Fibroblast of gingiva (primary cell): ENCODE data around the gene KLRC1.
A peak's percentile ranks its signal among the peaks of the same experiment; 100 is the strongest.
"Not testable (repeated sequence)": the region's sequence is repeated elsewhere in the genome, so short reads cannot be mapped to it uniquely, and the experiment has no call there.

Experiments used
- DNase-seq: peaks from one replicate; pipeline ENCODE4 v3.0.0-alpha.2; 2011; ENCODE audit warnings: low read depth

Gene KLRC1

DNA sequence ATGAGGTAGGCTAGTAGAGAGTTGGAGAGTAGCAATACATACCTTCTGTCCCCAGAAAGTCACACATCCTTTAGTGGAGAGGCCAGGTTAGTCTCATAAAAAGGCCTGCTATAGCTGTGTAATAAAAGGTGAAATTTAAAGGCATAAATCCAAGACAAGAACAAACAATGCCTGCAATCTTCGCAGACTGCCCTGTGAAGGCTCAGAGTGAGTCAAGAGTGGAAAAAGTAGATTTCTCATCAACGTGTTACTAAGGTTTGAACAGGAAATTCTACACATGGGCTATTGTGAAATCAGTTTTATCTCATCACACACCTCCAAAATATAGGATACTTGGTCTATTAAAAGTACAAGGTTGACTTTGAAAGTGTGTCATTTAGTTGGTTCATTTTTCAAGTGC, at the start of gene KLRC1:
Gene KLRC1 (minus strand): TSS at position 222 of the 400 bp plus-strand sequence. CDS start 2,221 bp downstream, outside the sequence.
- no peak for DNase-seq

DNA sequence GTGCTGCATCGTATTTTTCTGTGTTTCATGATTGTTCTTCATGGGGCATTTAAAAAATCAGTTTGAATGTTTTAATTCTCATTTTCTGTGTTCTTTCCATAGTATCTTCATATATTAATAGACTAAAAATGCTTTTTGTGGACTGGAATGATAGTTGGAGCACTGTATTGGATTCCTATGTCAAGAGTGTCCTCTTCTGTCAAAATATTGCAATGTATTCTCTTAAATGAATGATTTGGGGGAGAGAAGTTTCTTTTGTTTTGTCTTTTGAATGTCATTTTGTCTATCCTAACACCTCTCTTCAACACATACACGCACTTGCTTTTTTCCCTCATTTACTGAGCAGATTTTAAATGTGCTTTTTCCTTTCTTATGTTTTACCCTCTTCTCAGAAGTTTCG, 47.9 kb upstream of the KLRC1 start:
- peak; percentile 3 for DNase-seq

DNA sequence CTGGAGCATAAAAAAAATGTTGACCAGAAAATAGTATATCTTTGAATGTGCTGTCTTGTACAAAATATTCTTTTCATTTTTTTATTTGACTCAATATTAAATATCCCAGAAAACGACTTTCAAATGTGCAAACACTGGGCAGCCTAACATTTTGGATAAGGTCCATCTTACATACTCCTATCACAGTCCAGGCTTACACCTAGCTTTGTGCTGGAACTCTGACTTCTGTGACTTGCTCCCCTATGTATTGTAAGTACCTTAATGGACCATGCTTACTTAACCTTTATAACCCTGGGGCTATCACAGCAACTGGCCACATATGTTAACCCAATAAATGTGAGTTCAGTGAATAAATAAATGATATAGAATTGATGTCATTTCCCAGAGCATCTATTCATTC, 44.9 kb upstream of the KLRC1 start:
- DNase-seq: no peak

DNA sequence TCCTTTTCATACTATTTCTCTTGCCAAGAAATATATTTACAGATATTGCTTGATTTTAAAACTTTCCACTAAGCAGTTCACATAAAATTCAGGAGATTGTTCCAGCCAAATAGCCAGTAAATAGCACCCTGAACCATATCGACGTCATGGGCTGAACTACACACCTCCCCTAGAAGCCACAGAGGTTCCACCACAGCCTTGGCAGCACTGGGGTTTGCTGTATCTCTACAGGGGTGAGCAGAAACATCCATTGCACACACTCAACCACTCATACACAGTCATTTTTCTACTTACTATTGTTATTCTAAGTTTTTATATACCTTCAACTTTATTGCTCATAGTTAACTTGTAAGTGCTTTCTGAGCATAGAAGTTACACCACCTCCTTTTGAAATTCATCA, 44.4 kb upstream of the KLRC1 start:
- no peak for DNase-seq

DNA sequence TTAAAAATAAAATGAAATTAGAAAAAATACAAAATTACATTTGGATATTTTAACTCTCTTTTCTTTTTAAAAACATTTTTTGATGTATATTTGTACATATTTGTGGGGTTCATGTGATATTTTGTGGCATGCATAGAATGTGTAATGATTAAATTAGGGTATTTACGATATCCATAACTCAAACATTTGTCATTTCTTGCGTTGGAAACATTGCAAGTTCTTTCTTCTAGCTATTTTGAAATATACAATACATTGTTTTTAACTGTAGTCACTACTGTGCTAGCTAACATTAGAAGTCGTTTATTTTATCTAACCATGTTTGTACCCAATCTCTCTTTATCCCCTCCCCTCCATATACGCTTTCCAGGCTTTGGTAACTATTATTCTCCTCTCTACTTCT, 38.6 kb upstream of the KLRC1 start:
- no peak for DNase-seq

DNA sequence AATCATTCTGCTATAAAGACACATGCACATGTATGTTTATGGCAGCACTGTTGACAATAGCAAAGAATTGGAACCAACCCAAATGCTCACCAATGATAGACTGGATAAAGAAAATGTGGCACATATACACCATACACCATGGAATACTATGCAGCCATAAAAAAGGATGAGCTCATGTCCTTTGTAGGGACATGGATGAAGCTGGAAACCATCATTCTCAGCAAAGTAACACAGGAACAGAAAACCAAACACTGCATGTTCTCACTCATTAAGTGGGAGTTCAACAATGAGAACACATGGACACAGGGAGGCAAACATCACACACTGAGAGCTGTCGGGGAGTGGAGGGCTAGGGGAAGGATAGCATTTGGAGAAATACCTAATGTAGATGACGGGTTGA, 34.2 kb upstream of the KLRC1 start:
- not testable (repeated sequence) for DNase-seq

DNA sequence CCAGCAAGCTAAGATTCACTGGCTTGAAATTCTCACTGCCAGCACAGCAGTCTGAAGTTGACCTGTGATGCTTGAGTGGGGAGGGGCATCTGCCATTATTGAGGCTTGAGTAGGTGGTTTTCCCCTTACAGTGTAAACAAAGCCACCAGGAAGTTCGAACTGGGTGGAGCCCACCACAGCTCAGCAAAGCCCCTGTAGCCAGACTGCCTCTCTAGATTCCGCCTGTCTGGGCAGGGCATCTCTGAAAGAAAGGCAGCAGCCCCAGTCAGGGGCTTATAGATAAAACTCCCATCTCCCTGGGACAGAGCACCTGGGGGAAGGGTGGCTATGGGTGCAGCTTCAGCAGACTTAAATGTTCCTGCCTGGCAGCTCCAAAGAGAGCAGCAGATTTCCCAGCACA, 28.7 kb upstream of the KLRC1 start:
- DNase-seq: not testable (repeated sequence)

DNA sequence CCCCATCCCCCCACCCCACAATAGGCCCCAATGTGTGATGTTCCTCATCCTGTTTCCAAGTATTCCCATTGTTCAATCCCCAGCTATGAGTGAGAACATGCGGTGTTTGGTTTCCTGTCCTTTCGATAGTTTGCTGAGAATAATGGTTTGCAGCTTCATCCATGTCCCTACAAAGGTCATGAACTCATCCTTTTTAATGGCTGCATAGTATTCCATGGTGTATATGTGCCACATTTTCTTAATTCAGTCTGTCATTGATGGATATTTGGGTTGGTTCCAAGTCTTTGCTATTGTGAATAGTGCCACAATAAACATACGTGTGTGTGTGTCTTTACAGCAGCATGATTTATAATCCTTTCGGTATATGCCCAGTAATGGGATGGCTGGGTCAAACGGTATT, 19.6 kb upstream of the KLRC1 start:
- not testable (repeated sequence) for DNase-seq

DNA sequence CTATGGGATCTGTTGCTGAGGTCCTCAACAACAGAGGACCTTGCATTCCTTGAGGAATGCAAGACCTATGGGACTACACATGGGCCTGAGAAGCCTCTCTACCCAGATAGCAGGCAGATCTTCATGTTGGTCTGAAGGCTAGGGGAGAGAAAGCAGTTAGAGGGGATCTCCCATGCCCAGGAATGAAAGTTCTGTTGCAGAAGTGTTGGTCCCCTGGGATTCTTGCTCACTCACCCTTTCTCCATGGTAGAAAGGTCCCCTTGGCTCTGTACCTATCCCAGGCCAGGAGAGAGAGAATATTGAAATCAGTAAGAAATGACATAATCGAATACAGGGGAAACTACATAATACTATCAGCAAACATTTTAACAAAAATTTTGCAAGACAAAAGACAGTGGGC, 16.5 kb upstream of the KLRC1 start:
- no peak for DNase-seq

DNA sequence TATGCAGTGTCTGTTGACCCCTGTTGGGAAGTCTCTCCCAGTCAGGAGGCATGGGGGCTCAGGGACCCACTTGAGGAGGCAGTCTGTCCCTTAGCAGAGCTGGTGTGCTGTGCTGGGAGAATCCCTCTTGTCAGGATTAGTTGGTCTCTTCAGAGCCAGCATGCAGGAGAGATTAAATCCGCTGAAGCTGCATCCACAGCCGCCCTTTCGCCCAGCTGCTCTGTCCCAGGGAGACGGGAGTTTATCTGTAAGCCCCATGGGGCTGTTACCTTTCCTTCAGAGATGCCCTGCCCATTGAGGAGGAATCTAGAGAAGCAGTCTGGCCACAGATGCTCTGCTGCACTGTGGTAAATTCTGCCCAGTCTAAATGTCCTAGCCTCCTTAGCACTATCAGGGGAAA, 13.1 kb upstream of the KLRC1 start:
- DNase-seq: no peak

DNA sequence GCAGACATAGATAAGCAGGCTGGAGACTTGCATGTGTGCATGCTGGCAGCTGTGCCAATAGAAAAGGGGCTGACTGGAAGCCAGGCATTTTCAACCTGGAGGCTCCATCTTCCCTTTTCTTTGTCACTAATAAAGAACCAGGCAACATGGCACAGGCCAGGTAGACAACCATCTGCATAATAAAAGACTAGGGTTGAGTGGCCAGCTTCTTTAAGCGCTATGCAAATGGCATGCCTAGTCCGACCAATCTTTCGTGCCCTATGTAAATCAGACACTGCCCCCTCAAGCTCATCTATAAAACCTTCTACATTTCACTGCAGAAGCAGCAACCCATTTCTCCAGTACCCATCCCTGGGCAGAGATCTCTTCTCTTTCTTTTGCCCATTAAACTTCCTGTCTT, 4.6 kb upstream of the KLRC1 start:
- DNase-seq: no peak

DNA sequence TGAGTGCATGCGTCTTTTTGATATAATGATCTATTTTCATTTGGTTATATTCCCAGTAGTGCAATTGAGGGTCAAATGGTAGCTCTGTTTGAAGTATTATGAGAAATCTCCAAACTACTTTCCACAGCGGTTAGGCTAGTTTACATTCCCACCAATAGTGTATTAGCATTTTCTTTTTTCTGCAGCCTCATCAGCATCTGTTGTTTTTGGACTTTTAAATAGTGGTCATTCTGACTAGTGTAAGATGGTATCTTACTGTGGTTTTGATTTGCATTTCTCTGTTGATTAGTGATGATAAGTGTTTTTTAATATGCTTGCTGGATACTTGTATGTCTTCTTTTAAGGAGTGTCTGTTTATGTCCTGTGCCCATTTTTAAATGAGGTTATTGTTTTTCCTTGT, 3.7 kb upstream of the KLRC1 start:
- no peak for DNase-seq

DNA sequence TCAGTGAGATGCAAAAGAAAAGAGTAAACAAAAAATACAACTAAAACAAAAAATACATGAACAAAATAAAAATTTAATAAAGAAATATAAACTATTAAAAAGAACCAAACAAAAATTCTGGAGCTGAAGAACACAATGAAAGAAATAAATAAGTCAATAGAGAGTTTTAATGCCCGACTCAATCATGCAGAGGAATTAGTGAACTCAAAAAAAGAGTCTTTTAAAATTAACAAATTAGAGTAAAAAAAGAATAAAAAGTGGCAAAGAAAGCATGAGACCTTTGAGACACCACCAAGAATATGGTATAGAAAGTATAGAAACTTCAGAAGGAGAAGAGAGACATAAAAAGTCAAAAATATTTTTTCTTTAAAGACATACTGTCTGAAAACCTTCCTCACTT, 2.6 kb upstream of the KLRC1 start:
- no peak for DNase-seq

DNA sequence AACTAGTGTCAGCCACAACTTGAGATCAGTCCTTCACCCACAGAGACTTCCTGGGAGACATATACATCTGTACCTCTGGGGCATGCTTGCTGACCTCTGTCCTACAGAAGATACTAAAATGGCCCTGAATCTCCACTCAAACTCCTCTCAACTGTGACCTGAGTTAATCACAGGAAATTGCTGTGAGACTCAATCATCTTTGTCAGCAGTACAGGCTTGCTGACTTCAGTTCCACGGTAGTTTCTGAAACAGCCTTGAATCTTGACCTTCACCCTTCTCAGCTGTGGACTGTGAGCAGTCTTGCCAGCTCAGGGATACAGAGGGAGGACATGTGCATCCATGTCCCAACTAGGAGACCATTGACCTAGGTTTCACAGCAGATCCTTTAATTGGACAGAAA, 1.4 kb upstream of the KLRC1 start:
- no peak for DNase-seq

DNA sequence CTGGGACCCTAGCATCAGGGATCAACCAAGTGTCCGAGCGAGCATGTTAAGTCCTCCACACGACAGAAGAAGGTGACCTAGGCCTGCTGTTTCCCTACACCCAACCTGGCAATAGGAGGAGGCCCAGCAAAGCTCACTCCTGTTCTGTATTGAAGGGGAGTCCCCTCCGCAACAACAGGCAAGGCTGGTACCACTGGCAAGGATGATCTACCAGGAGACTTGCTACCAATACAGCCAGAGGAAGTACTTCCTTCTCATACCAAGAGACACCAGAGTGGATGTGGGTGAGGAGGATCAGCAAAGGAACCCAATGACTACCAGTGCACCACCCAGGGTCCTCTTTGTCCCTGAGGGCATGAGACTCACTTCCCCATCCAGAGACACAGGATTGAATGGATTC, 4.9 kb downstream of the KLRC1 start:
- no peak for DNase-seq

DNA sequence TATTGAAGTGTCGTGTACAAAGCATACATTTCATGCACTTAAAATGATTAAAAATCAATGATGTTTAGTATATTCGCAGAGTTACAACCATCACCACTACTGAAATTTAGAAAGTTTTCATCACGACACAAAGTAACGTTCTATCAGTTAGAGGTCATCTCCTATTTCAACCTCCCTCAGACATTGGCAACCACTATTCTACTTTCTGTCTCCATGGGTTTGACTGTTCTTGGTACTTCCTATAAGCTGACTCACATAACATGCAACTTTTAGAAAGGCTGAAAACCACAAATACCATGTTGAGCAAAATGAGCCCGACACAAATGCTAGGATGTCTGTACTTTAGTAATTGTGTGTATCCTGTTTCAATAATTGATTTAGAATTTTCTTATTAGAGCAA, 7.1 kb downstream of the KLRC1 start:
- DNase-seq: not testable (repeated sequence)

DNA sequence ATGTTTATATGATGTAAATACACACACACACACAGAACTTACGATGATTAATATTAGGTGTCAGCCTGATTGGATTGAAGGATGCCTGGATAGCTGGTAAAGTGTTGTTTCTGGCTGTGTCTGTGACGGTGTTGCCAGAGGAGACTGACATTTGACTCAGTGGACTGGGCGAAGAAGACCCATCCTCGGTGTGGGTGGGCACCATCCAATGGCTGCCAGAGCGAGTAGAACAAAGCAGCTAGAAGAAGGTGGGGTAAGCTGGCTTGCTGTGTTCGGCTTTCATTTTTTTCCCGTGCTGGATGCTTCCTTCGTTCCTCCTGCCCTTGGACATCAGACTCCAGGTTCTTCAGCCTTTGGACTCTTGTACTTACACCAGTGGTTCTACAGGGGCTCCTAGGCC, 12.0 kb downstream of the KLRC1 start:
- DNase-seq: not testable (repeated sequence)

DNA sequence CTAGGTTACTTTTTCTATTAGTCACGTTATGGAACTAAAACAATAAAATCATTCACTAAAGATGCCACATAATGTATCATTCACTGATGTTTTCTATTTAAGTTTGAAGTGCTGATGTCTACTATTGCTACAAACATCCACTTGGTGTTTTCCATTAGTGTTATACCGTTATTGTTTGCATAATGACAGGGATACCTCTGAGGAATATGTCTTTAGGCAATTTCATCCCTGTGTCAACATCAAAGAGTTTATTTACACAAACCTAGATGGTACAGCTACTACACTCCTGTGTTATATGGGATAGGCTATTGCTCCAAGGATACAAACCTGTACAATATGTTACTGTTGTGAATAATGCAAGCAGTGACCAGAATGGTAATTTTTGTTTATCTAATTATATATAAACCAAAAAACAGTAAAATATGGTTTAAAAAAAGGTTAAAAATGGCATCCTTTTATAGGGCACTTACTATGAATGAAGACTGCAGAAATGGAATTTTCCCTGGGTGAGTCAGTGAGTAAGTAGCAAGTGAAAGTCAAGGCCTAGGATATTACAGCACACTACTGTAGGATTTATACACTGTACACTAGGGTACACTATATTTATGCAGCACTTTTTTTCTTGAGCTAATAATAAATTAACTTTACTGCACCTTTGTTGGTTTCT, 13.4 kb downstream of the KLRC1 start:
- not testable (repeated sequence) for DNase-seq

DNA sequence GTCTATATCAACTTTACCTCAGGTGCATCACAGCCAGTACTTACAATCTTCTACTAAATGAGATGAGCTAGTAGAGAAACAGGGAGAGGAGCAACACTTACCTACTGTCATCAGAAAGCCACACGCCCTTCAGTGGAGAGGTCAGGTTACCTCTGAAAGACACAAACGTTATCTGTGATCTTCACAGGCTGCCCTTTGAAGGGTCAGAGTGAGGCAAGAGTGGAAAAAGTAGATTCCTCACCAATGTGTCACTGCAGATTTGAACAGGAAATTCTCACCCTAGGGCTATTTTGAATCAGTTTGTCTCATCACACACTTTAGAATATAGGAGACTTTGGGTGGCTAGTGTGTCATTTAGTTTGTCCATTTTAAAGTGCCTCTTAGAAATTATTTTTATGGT, 15.6 kb downstream of the KLRC1 start:
- DNase-seq: not testable (repeated sequence)

DNA sequence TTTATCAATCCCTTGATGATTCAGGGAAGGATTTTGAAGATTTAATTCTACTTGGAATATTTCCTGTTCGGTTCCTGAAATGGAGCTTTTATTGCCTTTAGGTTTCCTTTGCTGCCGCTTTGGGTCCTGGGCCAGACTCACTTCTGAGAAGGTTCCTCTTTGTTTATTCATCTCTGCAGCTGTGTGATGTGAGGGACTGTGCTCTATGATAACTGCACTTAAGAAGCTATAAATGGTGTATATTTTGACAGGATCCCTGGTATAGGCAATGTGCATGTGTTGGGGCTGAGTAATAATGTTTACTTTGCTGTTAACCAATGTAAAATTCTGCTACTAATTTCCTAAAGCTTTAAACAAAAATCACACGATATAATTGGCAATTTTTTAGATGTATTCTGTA, 17.4 kb downstream of the KLRC1 start, which contains the start of gene KLRC2:
Gene KLRC2 (minus strand): TSS at position 195 of the 400 bp plus-strand sequence. CDS start 24 bp downstream, at position 171.
- DNase-seq: peak; percentile 37

DNA sequence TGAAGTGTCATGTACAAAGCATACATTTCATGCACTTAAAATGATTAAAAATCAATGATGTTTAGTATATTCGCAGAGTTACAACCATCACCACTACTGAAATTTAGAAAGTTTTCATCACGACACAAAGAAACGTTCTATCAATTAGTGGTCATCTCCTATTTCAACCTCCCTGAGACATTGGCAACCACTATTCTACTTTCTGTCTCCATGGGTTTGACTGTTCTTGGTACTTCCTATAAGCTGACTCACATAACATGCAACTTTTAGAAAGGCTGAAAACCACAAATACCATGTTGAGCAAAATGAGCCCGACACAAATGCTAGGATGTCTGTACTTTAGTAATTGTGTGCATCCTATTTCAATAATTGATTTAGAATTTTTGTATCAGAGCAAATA, 22.6 kb downstream of the KLRC1 start:
- DNase-seq: peak; percentile 57

DNA sequence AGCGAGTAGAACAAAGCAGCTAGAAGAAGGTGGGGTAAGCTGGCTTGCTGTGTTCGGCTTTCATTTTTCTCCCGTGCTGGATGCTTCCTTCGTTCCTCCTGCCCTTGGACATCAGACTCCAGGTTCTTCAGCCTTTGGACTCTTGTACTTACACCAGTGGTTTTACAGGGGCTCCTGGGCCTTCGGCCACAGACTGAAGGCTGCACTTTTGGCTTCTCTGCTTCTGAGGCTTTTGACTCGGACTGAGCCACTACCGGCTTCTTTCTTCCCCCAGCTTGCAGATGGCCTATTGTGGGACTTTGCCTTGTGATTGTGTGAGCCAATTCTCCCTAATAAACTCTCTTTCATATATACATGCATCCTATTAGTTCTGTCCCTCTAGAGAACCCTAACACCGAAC, 27.2 kb downstream of the KLRC1 start:
- not testable (repeated sequence) for DNase-seq

DNA sequence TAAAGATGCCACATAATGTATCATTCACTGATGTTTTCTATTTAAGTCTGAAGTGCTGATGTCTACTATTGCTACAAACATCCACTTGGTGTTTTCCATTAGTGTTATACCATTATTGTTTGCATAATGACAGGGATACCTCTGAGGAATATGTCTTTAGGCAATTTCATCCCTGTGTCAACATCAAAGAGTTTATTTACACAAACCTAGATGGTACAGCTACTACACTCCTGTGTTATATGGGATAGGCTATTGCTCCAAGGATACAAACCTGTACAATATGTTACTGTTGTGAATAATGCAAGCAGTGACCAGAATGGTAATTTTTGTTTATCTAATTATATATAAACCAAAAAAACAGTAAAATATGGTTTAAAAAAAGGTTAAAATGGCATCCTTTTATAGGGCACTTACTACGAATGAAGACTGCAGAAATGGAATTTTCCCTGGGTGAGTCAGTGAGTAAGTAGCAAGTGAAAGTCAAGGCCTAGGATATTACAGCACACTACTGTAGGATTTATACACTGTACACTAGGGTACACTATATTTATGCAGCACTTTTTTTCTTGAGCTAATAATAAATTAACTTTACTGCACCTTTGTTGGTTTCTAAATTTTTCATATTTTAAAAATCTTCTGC, 28.8 kb downstream of the KLRC1 start:
- DNase-seq: not testable (repeated sequence)

DNA sequence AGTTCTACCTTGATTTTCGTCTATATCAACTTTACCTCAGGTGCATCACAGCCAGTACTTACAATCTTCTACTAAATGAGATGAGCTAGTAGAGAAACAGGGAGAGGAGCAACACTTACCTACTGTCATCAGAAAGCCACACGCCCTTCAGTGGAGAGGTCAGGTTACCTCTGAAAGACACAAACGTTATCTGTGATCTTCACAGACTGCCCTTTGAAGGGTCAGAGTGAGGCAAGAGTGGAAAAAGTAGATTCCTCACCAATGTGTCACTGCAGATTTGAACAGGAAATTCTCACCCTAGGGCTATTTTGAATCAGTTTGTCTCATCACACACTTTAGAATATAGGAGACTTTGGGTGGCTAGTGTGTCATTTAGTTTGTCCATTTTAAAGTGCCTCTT, 31.0 kb downstream of the KLRC1 start:
- not testable (repeated sequence) for DNase-seq
